GM04503 (cell line): Measurements from ENCODE around the gene CACNA2D1.
"Not testable (repeated sequence)": the region's sequence is repeated elsewhere in the genome, so short reads cannot be mapped to it uniquely, and the experiment has no call there.

Source experiments
- DNase-seq: peaks from one replicate; pipeline ENCODE4 v3.0.0-alpha.2; 2012; ENCODE audit warnings: low read depth

CACNA2D1 gene

GRCh38 chr7:82434275-82435022 is 9.1 kb downstream of the CACNA2D1 start:
- DNase-seq, result no peak

GRCh38 chr7:82433507-82433906 is 10.1 kb downstream of the CACNA2D1 start:
- no peak for DNase-seq

- DNase-seq, result not testable (repeated sequence)
These were observed 10.8 kb downstream of the CACNA2D1 start for GRCh38 chr7:82432743-82433142.

GRCh38 chr7:82430500-82431465 is 12.8 kb downstream of the CACNA2D1 start:
- DNase-seq, result peak; percentile 65

GRCh38 chr7:82429408-82429807 is 14.2 kb downstream of the CACNA2D1 start:
- DNase-seq, result no peak

- no peak for DNase-seq
These were observed 15.2 kb downstream of the CACNA2D1 start for GRCh38 chr7:82428186-82428961.

- DNase-seq, result no peak
These were observed 20.1 kb downstream of the CACNA2D1 start for GRCh38 chr7:82423446-82423845.

GRCh38 chr7:82419200-82419599 is 24.4 kb downstream of the CACNA2D1 start:
- DNase-seq, result no peak

- DNase-seq, result no peak
These were observed 25.7 kb downstream of the CACNA2D1 start for GRCh38 chr7:82417898-82418297.

- no peak for DNase-seq
These were observed 27.2 kb downstream of the CACNA2D1 start for GRCh38 chr7:82416402-82416801.

GRCh38 chr7:82414389-82414788 is 29.2 kb downstream of the CACNA2D1 start:
- no peak for DNase-seq

- DNase-seq, result no peak
These were observed 30.3 kb downstream of the CACNA2D1 start for GRCh38 chr7:82413237-82413636.

- DNase-seq, result no peak
These were observed 31.8 kb downstream of the CACNA2D1 start for GRCh38 chr7:82411732-82412131.

- DNase-seq, result no peak
These were observed 33.1 kb downstream of the CACNA2D1 start for GRCh38 chr7:82410461-82410860.

- no peak for DNase-seq
These were observed 36.6 kb downstream of the CACNA2D1 start for GRCh38 chr7:82406937-82407336.

- no peak for DNase-seq
These were observed 38.3 kb downstream of the CACNA2D1 start for GRCh38 chr7:82405301-82405700.

- no peak for DNase-seq
These were observed 38.9 kb downstream of the CACNA2D1 start for GRCh38 chr7:82404652-82405051.

GRCh38 chr7:82404094-82404493 is 39.5 kb downstream of the CACNA2D1 start:
- DNase-seq, result no peak

GRCh38 chr7:82397879-82398524 is 45.6 kb downstream of the CACNA2D1 start:
- no peak for DNase-seq

- no peak for DNase-seq
These were observed 47.2 kb downstream of the CACNA2D1 start for GRCh38 chr7:82396343-82396742.

GRCh38 chr7:82395147-82395546 is 48.4 kb downstream of the CACNA2D1 start:
- DNase-seq, result no peak

- no peak for DNase-seq
These were observed 49.7 kb downstream of the CACNA2D1 start for GRCh38 chr7:82393840-82394220.
